UCSD-AML1 (cell line): ENCODE measurements around the gene LRRC73.
"Not testable (repeated sequence)": the region's sequence is repeated elsewhere in the genome, so short reads cannot be mapped to it uniquely, and the experiment has no call there.

Source experiments
- DNase-seq: peaks from one replicate; lab custom pipeline; 2025; ENCODE audit not compliant: unreplicated experiment; lab: John Stamatoyannopoulos, UW

LRRC73 gene

GRCh38 chr6:43509984-43510826, at the start of gene LRRC73:
TSS of gene LRRC73 (minus strand) at chr6:43510346. CDS start at chr6:43509785, 561 bp downstream.
- peak; percentile 73 for DNase-seq

- no peak for DNase-seq
Measured at GRCh38 chr6:43559328-43559727, 49.2 kb upstream of the LRRC73 start.

GRCh38 chr6:43557620-43558019, 47.5 kb upstream of the LRRC73 start:
- DNase-seq, result not testable (repeated sequence)

DNA sequence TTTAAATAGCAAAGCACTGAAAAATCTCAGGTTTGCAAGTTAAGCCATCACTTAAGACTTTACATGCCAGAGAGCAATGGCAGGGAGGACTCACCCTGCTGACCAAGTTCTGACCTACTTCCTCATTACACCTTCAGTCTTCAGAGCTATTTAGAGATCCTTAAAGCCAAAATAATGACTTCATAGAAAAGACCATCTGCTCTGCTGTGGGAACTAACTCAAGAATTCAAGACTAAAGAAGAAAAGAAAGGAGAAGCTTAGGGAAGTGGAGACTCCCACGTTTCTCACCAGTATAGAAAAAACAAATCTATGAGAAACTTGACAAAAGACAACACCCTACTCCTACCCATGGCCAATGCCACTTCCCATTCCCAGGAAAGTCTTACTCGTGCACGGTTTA, 37.1 kb upstream of the LRRC73 start:
- DNase-seq, result no peak

GRCh38 chr6:43544461-43544860, 34.3 kb upstream of the LRRC73 start:
- no peak for DNase-seq

DNA sequence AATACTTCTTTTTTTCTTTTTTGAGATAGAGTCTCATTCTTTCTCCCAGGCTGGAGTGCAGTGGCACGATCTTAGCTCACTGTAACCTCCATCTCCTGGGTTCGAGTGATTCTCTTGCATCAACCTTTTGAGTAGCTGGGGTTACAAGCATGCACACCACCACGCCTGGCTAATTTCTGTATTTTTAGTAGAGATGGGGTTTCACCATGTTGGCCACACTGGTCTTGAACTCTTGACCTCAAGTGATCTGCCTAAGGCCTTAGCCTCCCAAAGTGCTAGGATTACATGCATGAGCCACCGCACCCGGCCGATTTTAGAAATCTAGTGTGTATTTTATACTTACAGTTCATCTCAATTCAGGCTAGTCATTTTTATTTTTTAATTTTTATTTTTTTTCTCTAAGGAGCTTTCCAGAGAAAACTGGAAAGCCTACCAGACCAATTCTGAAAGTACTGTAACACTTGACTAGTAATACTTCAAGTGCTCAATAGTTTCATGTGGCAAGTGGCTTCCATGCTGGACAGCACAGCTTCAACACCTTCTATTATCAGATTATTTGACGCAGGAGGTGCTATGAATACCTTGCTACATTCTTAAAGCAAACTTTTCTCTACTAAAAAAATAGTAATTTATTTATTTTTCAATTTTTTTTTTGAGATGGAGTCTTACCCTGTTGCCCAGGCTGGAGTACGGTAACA, 31.8 kb upstream of the LRRC73 start:
- DNase-seq, result no peak

DNA sequence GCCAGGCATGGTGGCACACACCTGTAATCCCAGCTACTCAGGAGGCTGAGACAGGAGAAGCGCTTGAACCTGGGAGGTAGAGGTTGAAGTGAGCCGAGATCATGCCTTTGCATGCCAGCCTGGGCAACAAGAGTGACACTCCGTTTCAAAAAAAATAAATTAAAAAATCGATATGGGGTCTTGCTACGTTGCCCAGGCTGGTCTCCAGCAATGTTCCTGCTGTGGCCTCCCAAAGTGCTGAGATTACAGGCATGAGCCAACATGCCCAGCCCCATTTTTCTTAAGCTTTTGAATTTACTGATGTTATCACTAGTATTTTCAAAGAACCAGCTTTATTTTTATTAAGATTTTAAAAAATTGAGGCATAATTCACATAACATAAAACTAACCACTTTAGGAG, 30.4 kb upstream of the LRRC73 start:
- DNase-seq, result no peak

DNA sequence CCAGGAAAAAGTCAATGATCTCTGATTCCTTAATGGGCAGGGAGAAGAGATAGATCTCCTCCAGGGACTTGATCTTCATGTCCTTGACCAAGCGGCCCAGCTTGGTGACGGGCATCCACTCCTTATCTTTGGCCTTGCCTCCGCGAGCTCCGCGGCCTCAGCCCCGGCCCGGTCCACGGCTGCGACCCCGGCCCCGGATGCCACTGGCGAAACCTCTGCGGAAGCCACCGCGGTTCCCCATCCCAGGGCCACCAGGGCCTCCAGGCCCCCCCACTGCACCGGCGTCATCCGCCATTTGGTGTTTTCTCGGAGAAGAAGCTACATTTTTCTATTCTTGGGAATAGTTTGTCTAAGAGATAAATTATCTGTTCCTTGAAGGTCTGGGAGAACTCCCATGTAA, 29.3 kb upstream of the LRRC73 start:
- DNase-seq, result not testable (repeated sequence)

DNA sequence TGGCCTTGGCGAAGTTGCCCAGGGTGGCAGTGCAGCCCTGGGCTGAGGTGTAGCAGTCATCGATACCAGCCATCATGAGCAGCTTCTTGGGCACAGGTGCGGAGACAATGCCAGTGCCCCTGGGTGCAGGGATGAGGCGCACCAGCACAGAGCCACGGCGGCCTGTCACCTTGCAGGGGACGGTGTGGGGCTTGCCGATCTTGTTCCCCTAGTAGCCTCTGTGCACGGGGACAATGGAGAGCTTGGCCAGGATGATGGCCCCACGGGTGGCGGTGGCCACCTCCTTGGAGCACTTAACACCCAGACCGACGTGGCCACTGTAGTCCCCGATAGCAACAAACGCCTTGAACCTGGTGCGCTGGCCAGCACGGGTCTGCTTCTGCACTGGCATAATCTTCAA, 28.8 kb upstream of the LRRC73 start:
- not testable (repeated sequence) for DNase-seq

DNA sequence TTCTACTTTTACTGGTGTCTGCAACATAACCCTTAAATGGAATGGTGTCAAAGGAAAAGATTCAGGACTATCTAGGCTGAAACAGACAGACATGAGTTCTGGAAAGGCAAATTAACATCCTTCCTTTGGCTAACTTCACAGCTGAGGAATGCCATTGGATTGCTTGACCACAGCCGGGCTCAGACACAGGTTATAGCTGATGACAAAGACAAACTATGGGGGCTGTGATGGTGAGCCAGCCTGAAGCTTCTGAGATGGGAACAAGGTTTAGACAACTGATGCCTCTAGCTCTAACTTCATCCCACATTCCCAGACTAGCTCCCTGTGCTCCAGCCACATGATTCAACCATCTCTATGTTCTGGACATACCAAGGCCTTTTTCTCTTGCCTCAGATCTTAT, 22.1 kb upstream of the LRRC73 start:
- no peak for DNase-seq

DNA sequence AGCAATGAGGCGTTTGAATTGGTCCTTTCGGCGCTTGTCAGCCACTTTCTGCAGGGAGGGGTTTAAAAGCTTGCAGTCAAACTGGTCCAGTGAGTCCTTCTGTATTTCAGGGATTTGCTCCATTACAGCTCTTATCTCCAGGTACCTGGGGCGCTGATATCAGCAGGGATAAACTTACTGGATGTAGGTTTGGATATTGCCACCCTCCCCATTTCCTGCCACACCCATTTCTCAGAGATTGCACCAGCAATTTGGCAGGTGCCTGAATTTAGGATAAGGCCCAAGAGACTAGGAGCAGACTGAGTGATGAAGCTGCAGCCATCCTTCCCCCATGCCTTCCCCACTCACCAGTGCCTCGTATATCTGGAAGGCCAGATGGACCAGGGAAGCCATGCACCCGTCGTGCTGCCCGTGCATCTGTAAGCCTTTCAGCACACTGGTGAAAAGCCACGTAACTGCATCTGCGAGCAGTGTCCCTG, 14.4 kb upstream of the LRRC73 start:
- DNase-seq, result no peak

GRCh38 chr6:43523284-43523683, 13.1 kb upstream of the LRRC73 start:
- no peak for DNase-seq

DNA sequence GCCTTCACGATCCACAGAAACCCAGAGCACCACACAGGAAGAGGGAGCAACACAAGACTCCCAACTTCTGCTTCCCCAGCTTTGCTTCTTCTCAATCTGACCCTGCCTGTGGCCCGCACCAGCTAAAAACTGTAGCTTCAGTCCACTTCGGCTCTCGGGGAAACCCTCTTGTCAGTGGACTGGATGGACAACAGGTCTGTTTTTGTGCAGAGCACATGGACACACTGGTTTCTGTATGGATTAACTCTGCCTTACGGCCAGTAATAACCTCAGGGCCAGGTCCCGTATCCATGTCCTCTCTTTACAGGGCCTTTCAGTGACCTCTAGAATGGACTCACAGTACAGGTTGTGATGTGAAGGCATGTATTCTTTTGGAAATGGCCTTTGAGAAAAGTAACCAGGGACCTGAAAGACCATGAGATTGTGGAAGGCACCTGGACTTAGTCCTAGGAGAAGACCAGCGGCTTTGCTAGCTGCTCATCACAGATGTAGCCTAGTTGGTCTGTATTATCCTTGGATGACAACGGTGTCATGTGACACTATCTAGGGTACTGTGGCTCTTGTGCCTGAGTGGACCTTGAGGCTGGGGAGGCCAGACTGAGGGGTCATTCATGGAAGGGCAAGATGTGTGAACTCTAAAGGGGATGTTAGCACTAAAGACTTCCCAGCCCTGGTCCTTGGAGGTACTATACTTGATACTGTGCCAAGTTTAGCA, 12.6 kb upstream of the LRRC73 start:
- no peak for DNase-seq

DNA sequence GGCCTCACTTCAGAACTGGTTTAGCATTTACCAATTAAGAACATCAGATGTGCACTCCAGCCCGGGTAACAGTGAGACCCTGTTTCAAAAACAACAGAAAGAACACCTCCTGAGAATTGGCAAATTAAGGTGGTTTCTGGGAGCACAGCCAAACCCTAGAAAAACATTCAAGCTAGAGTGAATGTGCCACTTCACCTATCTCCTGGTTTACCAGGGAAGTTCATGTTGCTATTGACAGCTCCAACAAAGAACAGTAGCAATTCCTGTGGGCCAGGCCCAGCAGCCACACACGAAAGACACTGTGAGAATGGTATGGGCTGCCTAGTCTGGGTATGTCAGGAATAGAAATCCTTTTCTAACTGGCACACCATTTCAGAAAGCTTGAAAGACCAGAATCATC, 11.7 kb upstream of the LRRC73 start:
- no peak for DNase-seq

DNA sequence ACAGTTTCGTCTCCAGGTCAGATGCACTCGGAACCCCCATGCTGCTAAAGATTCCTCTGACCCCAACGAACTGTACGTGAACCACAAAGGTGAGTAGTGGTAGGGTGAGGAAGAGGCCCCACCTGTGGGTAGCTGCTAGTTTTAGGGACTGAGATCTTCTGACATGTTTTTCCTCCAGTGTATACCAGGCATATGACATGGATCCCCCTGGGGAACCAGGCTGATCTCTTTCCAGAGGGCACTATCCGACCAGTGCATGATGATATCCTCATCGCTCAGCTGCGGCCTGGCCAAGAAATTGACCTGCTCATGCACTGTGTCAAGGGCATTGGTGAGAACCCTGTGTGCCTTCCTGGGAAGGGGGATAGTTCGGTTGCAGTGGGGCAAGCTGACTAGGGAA, 10.0 kb upstream of the LRRC73 start:
- DNase-seq, result no peak

DNA sequence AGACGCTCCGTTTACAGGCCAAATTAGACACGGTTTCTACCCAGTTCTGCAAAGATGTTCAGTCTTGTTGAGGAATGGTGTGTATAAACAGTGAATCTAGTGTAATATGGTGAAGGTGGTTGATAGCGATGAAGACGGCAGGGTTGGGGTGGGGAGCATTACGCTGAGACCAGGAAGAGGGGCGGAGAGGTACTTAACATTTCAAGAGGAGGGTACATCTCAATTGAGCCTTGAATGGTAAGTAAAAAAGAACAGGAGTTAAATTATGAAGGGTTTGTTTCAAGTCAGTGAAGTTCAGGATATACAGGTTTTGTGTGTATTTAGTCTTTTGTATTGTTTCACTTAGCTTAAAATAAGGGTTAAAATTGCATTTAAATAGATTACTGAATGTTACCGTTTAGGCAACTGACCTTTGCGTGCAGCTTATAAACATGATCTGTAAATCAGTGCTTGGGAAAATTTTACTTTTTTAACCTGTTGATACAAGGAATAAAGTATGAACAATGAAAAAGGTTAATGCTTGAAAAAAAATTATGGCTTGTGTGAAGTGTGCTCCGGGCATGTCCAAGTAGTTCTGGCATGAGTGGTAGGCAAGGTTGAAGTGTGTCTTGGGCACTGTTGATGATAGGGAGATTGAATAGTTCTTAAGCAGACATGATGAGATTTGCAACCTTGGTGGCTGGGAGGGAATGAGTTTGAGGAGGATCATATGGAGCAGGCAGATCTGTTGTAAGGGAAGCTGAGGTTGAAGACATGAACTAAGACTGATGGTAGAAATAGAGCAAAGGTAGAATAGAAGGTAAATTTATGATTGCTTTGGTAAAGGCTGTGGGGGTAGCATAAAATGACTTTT, 7.6 kb upstream of the LRRC73 start:
- DNase-seq, result no peak

DNA sequence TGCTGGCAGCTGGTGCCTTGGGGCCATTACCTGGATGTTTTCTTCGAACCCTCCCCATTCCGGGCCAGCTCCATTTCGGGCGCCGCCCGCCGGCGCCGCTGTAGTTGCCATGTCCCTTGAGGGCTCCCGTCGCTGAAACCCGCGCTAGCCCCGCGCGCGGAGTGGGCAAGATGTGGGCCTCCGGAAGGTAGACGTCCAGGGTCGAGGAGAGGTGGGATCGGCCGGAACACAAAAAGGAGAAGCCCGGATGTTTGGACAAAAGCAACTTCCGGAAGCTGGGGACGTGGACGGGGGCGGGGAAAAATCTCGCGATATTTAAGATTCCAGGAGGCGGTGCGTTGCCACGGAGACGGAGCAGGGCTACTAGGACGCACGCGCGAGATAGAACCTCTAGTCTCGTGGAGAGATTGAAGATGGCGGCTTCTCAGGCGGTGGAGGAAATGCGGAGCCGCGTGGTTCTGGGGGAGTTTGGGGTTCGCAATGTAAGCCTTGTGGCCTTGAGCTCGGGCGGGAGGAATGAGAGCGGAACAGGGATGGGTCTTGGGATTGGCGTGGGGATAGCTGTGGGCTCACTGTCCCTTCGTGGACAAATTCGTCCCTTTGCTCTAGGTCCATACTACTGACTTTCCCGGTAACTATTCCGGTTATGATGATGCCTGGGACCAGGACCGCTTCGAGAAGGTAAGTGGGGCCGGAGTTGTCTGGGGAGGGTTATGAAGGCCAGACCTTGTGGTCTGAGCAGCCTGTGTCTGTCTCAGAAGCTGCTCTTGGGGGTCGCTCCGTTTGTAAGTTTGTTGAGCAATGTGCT, 6.8 kb upstream of the LRRC73 start, which contains the start of the genes POLR1C and YIPF3:
TSS of gene POLR1C (plus strand) at position 393 of the 808 bp plus-strand sequence. CDS start at position 414, 21 bp downstream.
TSS of gene YIPF3 (minus strand) at position 230 of the 808 bp plus-strand sequence. CDS start at position 111, 119 bp downstream.
- DNase-seq, result peak; percentile 97

DNA sequence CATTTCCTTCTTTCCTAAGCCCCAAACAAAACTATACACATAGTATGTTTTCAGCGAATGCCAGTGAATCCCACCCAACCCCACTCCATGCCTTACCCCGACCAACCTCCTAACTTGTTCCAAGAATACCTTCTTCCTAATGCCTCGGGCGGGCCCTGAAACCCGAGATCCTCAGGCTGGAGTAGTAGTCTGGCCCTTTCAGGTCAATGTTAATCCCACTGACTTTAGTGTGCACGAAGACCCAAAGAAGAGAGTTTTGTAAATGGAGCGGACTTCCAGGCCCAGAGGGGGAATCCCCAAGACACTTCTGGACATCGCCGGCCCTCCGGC, 6.2 kb upstream of the LRRC73 start:
- DNase-seq, result no peak

DNA sequence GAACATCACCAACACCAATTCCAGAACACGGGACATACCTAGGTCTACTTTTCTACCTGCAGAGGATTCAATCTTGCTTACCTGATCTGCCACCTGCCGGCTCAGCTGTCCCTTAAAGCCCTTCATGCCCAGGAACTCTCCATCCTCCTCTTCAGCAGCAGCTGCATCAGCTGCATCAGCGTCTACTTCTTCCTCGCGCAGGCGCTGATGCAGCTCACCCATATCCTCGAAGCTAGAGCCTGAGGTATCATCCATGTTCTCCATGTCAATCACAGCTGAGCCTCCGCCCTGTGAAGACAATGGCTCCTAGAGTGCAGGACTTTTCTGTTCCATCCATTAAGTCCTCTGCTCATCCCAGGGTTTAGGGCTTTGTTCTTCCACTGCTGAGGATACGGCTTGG, 5.7 kb upstream of the LRRC73 start:
- DNase-seq, result no peak
